Breast epithelium (tissue), 3 donors: ENCODE data around the gene WSB1.

ENCODE experiments used
- POLR2A ChIP-seq: fragments of 450-650 bp; IDR thresholded peaks from one replicate; pipeline ENCODE4 v1.6.1; 2016; ENCODE audit warnings: antibody characterized with exemption, mild to moderate bottlenecking, moderate library complexity
- TF ChIP-seq, protein P1 (sequence below), 3 donors: fragments of 450-650 bp; IDR thresholded peaks; one replicate each; pipeline ENCODE4 v1.5.1; 2016 to 2017; ENCODE audit warnings: antibody characterized with exemption in 3 of 3, mild to moderate bottlenecking in 3 of 3, moderate library complexity in 3 of 3

DNA sequence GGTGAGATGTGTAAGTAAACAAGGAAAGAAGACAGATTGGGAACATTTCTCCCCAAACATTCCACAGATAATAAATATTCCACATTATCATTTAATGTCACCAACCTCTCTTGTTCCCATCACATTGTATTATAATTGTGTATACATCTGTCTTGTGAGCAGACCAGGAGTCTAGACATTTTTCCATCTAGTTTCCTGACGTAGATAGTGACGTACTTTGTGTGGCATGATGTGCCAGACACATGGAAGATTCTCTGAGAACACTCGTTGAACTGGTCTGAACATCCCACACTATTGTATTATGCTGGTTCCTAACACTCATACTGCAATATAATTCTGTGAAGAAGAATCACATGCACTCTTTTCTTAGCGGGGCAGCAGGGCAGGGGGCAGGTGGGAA, 34.0 kb downstream of the WSB1 start:
- TF ChIP-seq, protein P1, sequence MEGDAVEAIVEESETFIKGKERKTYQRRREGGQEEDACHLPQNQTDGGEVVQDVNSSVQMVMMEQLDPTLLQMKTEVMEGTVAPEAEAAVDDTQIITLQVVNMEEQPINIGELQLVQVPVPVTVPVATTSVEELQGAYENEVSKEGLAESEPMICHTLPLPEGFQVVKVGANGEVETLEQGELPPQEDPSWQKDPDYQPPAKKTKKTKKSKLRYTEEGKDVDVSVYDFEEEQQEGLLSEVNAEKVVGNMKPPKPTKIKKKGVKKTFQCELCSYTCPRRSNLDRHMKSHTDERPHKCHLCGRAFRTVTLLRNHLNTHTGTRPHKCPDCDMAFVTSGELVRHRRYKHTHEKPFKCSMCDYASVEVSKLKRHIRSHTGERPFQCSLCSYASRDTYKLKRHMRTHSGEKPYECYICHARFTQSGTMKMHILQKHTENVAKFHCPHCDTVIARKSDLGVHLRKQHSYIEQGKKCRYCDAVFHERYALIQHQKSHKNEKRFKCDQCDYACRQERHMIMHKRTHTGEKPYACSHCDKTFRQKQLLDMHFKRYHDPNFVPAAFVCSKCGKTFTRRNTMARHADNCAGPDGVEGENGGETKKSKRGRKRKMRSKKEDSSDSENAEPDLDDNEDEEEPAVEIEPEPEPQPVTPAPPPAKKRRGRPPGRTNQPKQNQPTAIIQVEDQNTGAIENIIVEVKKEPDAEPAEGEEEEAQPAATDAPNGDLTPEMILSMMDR (IDR thresholded peaks at IDR 0.05), result no peak
- TF ChIP-seq POLR2A, result no peak
